Panc1 (cell line): Measurements from ENCODE around the gene AGPS. TPM values are rescaled to one million over a fixed set of nuclear protein-coding genes. Genes with fewer than 3 reads are reported as not detected.

Experiments
- ATAC-seq: fragments of 200-7000 bp; cut with Tn5 transposase; 2 replicates; pipeline ENCODE4 v1.9.1; 2020; ENCODE audit warnings: mild to moderate bottlenecking, moderate library complexity
- BruUV-seq: library from RNA; stranded (reverse); fragments of 400-500 nt; replicated peaks from 2 replicates; lab custom pipeline; 2021; lab: Mats Ljungman, UMichigan
- CTCF ChIA-PET: fragments of 300-600 bp; sonication (Branson Sonifier 250); formaldehyde crosslinking; loops from one replicate; lab custom pipeline; 2022; ENCODE audit warnings: antibody characterized with exemption; lab: Charles Lee
- POLR2A ChIA-PET: fragments of 300-600 bp; sonication (Branson Sonifier 250); formaldehyde crosslinking; loops from one replicate; lab custom pipeline; 2022; ENCODE audit warnings: antibody characterized with exemption; lab: Charles Lee
- DNase-seq: peaks from one replicate; pipeline ENCODE4 v3.0.0-alpha.2; 2010; ENCODE audit warnings: low read depth, low spot score
- H3K27ac ChIP-seq: 2 replicates; pipeline ENCODE4 v1.5.1; 2011; ENCODE audit warnings: mild to moderate bottlenecking, low read length, inconsistent platforms
- H3K27me3 ChIP-seq: fragments of 200-500 bp; sonication (Bioruptor generic); 2 replicates; pipeline ENCODE4 v1.6.0; 2014; ENCODE audit warnings: low read length, inconsistent platforms; ENCODE audit not compliant: control insufficient read depth, insufficient read depth
- H3K36me3 ChIP-seq: fragments of 200-500 bp; sonication (Bioruptor generic); 2 replicates; pipeline ENCODE4 v1.5.1; 2014; ENCODE audit warnings: inconsistent platforms, mild to moderate bottlenecking, low read length, moderate library complexity; ENCODE audit not compliant: control insufficient read depth, insufficient read depth
- H3K4me1 ChIP-seq: 2 replicates; pipeline ENCODE4 v1.5.1; 2011; ENCODE audit warnings: inconsistent platforms, mild to moderate bottlenecking, low read length, moderate library complexity; ENCODE audit not compliant: control insufficient read depth, insufficient read depth
- H3K4me3 ChIP-seq, 2 experiments: 2 replicates each; pipeline ENCODE4 v1.5.1; 2011 to 2012; ENCODE audit warnings: low read depth in 2 of 2, low read length in 2 of 2, mild to moderate bottlenecking in 2 of 2, inconsistent platforms in 1 of 2, moderate library complexity in 1 of 2
- H3K9me3 ChIP-seq: fragments of 200-500 bp; sonication (Bioruptor generic); 2 replicates; pipeline ENCODE4 v1.5.1; 2014; ENCODE audit warnings: low read depth, mild to moderate bottlenecking, inconsistent platforms, low read length, moderate library complexity; ENCODE audit not compliant: control insufficient read depth, insufficient read depth
- CTCF ChIP-seq: fragments of 450-650 bp; IDR thresholded peaks from 2 replicates; pipeline ENCODE4 v1.5.1; 2017; ENCODE audit warnings: mild to moderate bottlenecking
- POLR2AphosphoS5 ChIP-seq: IDR thresholded peaks from 2 replicates; pipeline ENCODE4 v1.6.1; 2012; ENCODE audit warnings: mild to moderate bottlenecking, low read depth, low read length, moderate library complexity
- REST ChIP-seq, 2 experiments: IDR thresholded peaks; 2 replicates each; pipeline ENCODE4 v1.6.1; 2011 to 2012; ENCODE audit warnings: low read depth in 2 of 2, control low read depth in 1 of 2, low read length in 1 of 2, mild to moderate bottlenecking in 1 of 2, moderate library complexity in 1 of 2; ENCODE audit not compliant: insufficient read depth in 1 of 2
- SIN3A ChIP-seq: IDR thresholded peaks from 2 replicates; pipeline ENCODE4 v1.6.1; 2012; ENCODE audit warnings: low read depth, mild to moderate bottlenecking, low read length, moderate library complexity, borderline replicate concordance; ENCODE audit not compliant: insufficient read depth
- TCF7L2 ChIP-seq: IDR thresholded peaks from 2 replicates; pipeline ENCODE4 v1.6.1; 2011; ENCODE audit warnings: mild to moderate bottlenecking, low read depth, low read length, inconsistent platforms
- in situ Hi-C: cut with HindIII; loops from 2 replicates; pipeline ENCODE4 v1.10.0; 2016; ENCODE audit warnings: low sequenced_read_pairs, low pct_unique_long_range_greater_than_20kb
- intact Hi-C: fragments of 100-400 bp; cut with micrococcal nuclease; formaldehyde crosslinking; loops from one replicate; pipeline ENCODE4 v1.10.0; 2022; ENCODE audit not compliant: unreplicated experiment
- total RNA-seq: library from RNA; stranded (reverse); gene quantifications from one replicate; pipeline ENCODE4 v1.2.1, GENCODE V29; 2021; ENCODE audit not compliant: unreplicated experiment

AGPS gene
- total RNA-seq, 1 experiment from 2014 or later, result 68.7 TPM

DNA sequence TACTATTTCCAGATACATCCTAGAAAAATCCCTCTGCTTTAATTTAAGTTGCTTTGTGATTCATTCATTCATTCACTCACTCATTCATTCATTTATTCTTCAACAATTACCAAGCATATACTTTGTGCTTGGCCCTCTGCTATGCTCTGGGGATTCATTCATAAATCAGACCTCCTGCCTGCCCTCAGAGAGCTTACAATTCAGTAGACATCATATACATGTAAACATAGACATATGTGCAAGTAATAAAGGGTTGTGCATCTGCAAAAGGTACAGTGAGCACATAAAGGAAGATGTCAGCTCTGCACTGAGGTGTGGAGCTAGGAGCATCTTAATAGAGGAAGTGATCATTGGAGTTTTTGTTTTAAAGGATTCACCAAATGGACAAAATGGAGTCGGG, 189.4 kb downstream of the AGPS start:
- CTCF ChIA-PET, result no interaction called here
- Histone ChIP-seq H3K27me3 (no peaks in the 10 kb centered on the region), H3K4me1 (no peaks in the 10 kb centered on the region), H3K4me3 (no peak overlapping the region), H3K36me3 (no peaks in the 10 kb centered on the region), H3K9me3 (no peaks in the 10 kb centered on the region), H3K27ac (no peak overlapping the region)
- no TSS peak for BruUV-seq
- TF ChIP-seq CTCF (no peak), REST (IDR thresholded peaks at IDR 0.05; ENCODE audit: insufficient read depth in 1 of 2, low read depth in 2 of 2, low read length in 1 of 2) (no peak), SIN3A (no peak), TCF7L2 (no peak), POLR2AphosphoS5 (no peak)
- ATAC-seq, result no peak
- DNase-seq, result no peak
- in situ Hi-C loops, result no loop called here
- intact Hi-C loops, result no loop called here
- POLR2A ChIA-PET, result no interaction called here

GRCh38 chr2:177584030-177584692, 191.6 kb downstream of the AGPS start:
- BruUV-seq, result no TSS peak
- ATAC-seq (no peak), DNase-seq (no peak)
- CTCF ChIA-PET, result no interaction called here
- intact Hi-C loops (no loop called here), in situ Hi-C loops (no loop called here)
- TF ChIP-seq REST (IDR thresholded peaks at IDR 0.05; ENCODE audit: insufficient read depth in 1 of 2, low read depth in 2 of 2, low read length in 1 of 2), result no peak
- TF ChIP-seq TCF7L2, result no peak
- no peak for TF ChIP-seq SIN3A
- no peak for TF ChIP-seq CTCF
- TF ChIP-seq POLR2AphosphoS5, result no peak
- Histone ChIP-seq H3K9me3 (no peaks in the 10 kb centered on the region), H3K36me3 (no peaks in the 10 kb centered on the region), H3K27ac (no peak overlapping the region), H3K27me3 (no peaks in the 10 kb centered on the region), H3K4me3 (no peak overlapping the region), H3K4me1 (no peaks in the 10 kb centered on the region)
- POLR2A ChIA-PET, result no interaction called here
